Keratinocyte (primary cell): ENCODE results near the gene KIF1C. TPM values are rescaled to one million over a fixed set of nuclear protein-coding genes. Genes with fewer than 3 reads are reported as not detected.

ENCODE experiments used
- DNase-seq: peaks from one replicate; pipeline ENCODE4 v3.0.0-alpha.2; 2011; ENCODE audit warnings: low read depth, missing footprints, low spot score
- FAIRE-seq: peaks from 2 replicates; lab custom pipeline; 2011; peaks lifted over from hg19 to GRCh38; lab: Jason Lieb, UNC
- H2AFZ ChIP-seq: 2 replicates; pipeline ENCODE4 v1.6.0; 2012; ENCODE audit warnings: low read length, control low read depth, inconsistent platforms; ENCODE audit not compliant: control insufficient read depth
- H3K27ac ChIP-seq: 2 replicates; pipeline ENCODE4 v1.5.1; 2011; ENCODE audit warnings: low read length; ENCODE audit not compliant: control insufficient read depth, insufficient read depth
- H3K27me3 ChIP-seq: 3 replicates; pipeline ENCODE4 v1.6.0; 2011; ENCODE audit warnings: low read length; ENCODE audit not compliant: control insufficient read depth, insufficient read depth; ENCODE audit errors: extremely low read depth
- H3K36me3 ChIP-seq, 2 experiments: 2 replicates in 1 of 2; 3 replicates in 1 of 2; pipeline ENCODE4 v1.5.1; 2011; ENCODE audit warnings: low read length in 2 of 2, mild to moderate bottlenecking in 1 of 2; ENCODE audit not compliant: control insufficient read depth in 2 of 2, insufficient read depth in 2 of 2; ENCODE audit errors: extremely low read depth in 1 of 2
- H3K4me1 ChIP-seq: 3 replicates; pipeline ENCODE4 v1.5.1; 2011; ENCODE audit warnings: low read length; ENCODE audit not compliant: control insufficient read depth, insufficient read depth; ENCODE audit errors: extremely low read depth
- H3K4me2 ChIP-seq: 3 replicates; pipeline ENCODE4 v1.6.0; 2011; ENCODE audit warnings: low read depth, low read length; ENCODE audit not compliant: control insufficient read depth, insufficient read depth; ENCODE audit errors: extremely low read depth
- H3K4me3 ChIP-seq, 3 experiments: fragments of 200-600 bp in 1 of 3; sonication (generic) in 1 of 3; 2 replicates in 2 of 3; 3 replicates in 1 of 3; pipeline ENCODE4 v1.5.1; 2011 to 2016; ENCODE audit warnings: low read length in 3 of 3, mild to moderate bottlenecking in 3 of 3, control low read depth in 2 of 3, inconsistent platforms in 1 of 3, low read depth in 1 of 3, mixed read lengths in 1 of 3, mixed run types in 1 of 3, moderate library complexity in 1 of 3; ENCODE audit not compliant: control insufficient read depth in 2 of 3, insufficient read depth in 2 of 3; ENCODE audit errors: extremely low read depth in 1 of 3
- H3K79me2 ChIP-seq: 2 replicates; pipeline ENCODE4 v1.6.0; 2012; ENCODE audit warnings: low read length; ENCODE audit not compliant: control insufficient read depth, insufficient read depth
- H3K9ac ChIP-seq: 3 replicates; pipeline ENCODE4 v1.6.0; 2011; ENCODE audit warnings: low read length; ENCODE audit not compliant: control insufficient read depth, insufficient read depth; ENCODE audit errors: extremely low read depth
- H3K9me1 ChIP-seq: 3 replicates; pipeline ENCODE4 v1.6.0; 2011; ENCODE audit warnings: low read length; ENCODE audit not compliant: control insufficient read depth, insufficient read depth; ENCODE audit errors: extremely low read depth
- H3K9me3 ChIP-seq: 2 replicates; pipeline ENCODE4 v1.5.1; 2012; ENCODE audit warnings: low read depth, low read length; ENCODE audit not compliant: control insufficient read depth
- H4K20me1 ChIP-seq: 3 replicates; pipeline ENCODE4 v1.6.0; 2011; ENCODE audit warnings: low read length; ENCODE audit not compliant: control insufficient read depth, insufficient read depth; ENCODE audit errors: extremely low read depth
- CTCF ChIP-seq, 3 experiments: IDR thresholded peaks in 1 of 3; conservative IDR thresholded peaks in 1 of 3; optimal IDR thresholded peaks in 1 of 3; 2 replicates in 2 of 3; 3 replicates in 1 of 3; pipeline versions ENCODE3 to v1.5.1; 2011; ENCODE audit warnings: low read length in 3 of 3, mild to moderate bottlenecking in 3 of 3, moderate library complexity in 2 of 3, control low read depth in 1 of 3, inconsistent platforms in 1 of 3; ENCODE audit not compliant: insufficient read depth in 2 of 3; ENCODE audit errors: extremely low read depth in 1 of 3
- EZH2 ChIP-seq: IDR thresholded peaks from one replicate; pipeline ENCODE4 v1.6.1; 2012; ENCODE audit warnings: inconsistent platforms, mild to moderate bottlenecking, low read length, moderate library complexity
- dilution Hi-C: fragments of 300-500 bp; cut with MboI; formaldehyde crosslinking; loops from one replicate; pipeline ENCODE4 v1.7.0; 2020; ENCODE audit warnings: low sequenced_read_pairs; ENCODE audit not compliant: extremely low pct_ligation_motif_present
- polyA plus RNA-seq, 5 experiments: library from polyadenylated mRNA; depleted of rRNA in 3 of 5; stranded (reverse) in 3 of 5; stranded (forward) in 1 of 5; unstranded in 1 of 5; fragments of >200 nt; gene quantifications; 1 replicate in 1 of 5; 2 replicates in 3 of 5; 3 replicates in 1 of 5; pipeline versions ENCODE4 v1.2.1 to v1.2.3, GENCODE V29; 2011 to 2012; ENCODE audit warnings: missing spikeins in 2 of 5, low read depth in 1 of 5, low replicate concordance in 1 of 5

Gene KIF1C
- polyA plus RNA-seq, 1 donor (not counting 4 experiments of a cell fraction or from before 2014, with no cell fraction given): 93.7 TPM

- peaks cover 5% of the 10 kb centered on the region for H3K79me2 ChIP-seq
- H4K20me1 ChIP-seq: no peaks in the 10 kb centered on the region
- H3K27ac ChIP-seq: peak overlapping the region; percentile 99
- no peaks in the 10 kb centered on the region for H3K9me3 ChIP-seq
- no peaks in the 10 kb centered on the region for H3K9me1 ChIP-seq
- peak; percentile 93 for FAIRE-seq
- dilution Hi-C loops: no loop called here
- TF ChIP-seq CTCF (optimal IDR thresholded peaks at IDR 0.05 in 1 of 3, IDR thresholded peaks at IDR 0.05 in 1 of 3, conservative IDR thresholded peaks at IDR 0.05 in 1 of 3; ENCODE audit: extremely low read depth in 1 of 3, insufficient read depth in 2 of 3, low read length in 3 of 3) (no peak), EZH2 (no peak)
- H3K4me3 ChIP-seq: peak overlapping the region; percentile 71 to 94 (median 92)
- peak overlapping the region; percentile 97 for H3K9ac ChIP-seq
- H3K36me3 ChIP-seq: peaks cover 11 to 19% of the 10 kb centered on the region in 2 experiments
- H3K27me3 ChIP-seq: no peaks in the 10 kb centered on the region
- DNase-seq: peak; percentile 95
- H3K4me2 ChIP-seq: peak overlapping the region; percentile 95
- no peak overlapping the region for H2AFZ ChIP-seq
- H3K4me1 ChIP-seq: peaks cover 31% of the 10 kb centered on the region
These were observed 30.8 kb upstream of the KIF1C start for GRCh38 chr17:4966844-4967538.

GRCh38 chr17:4967539-4968485, 29.9 kb upstream of the KIF1C start, which contains the start of gene SPAG7:
Gene SPAG7, minus strand, starts transcription at chr17:4967817. Its CDS starts 13 bp downstream, at chr17:4967804.
- Histone ChIP-seq H3K27me3 (no peaks in the 10 kb centered on the region), H3K27ac (peak within 1 kb of the TSS; percentile 99), H3K4me2 (peak within 1 kb of the TSS; percentile 95), H4K20me1 (no peaks in the 10 kb centered on the region), H3K9me3 (no peaks in the 10 kb centered on the region), H3K4me3 (peak within 1 kb of the TSS; percentile 71 to 94 (median 92)), H3K9me1 (no peaks in the 10 kb centered on the region), H3K9ac (peak within 1 kb of the TSS; percentile 97), H3K4me1 (peaks cover 31% of the 10 kb centered on the region), H3K79me2 (peaks cover 5% of the 10 kb centered on the region), H3K36me3 (peaks cover 14 to 25% of the 10 kb centered on the region in 2 experiments), H2AFZ (peak within 1 kb of the TSS; percentile 84)
- DNase-seq (no peak), FAIRE-seq (no peak)
- TF ChIP-seq EZH2 (no peak), CTCF (optimal IDR thresholded peaks at IDR 0.05 in 1 of 3, IDR thresholded peaks at IDR 0.05 in 1 of 3, conservative IDR thresholded peaks at IDR 0.05 in 1 of 3; ENCODE audit: extremely low read depth in 1 of 3, insufficient read depth in 2 of 3, low read length in 3 of 3) (no peak)
- dilution Hi-C loops: no loop called here
